HL-60 (cell line): ENCODE measurements around the gene TMEM222.

Experiments used
- CTCF ChIP-seq: IDR thresholded peaks from one replicate; pipeline ENCODE4 v1.5.1; 2011; ENCODE audit warnings: low read length, control low read depth, inconsistent platforms; ENCODE audit not compliant: insufficient read depth
- POLR2AphosphoS5 ChIP-seq: IDR thresholded peaks from 2 replicates; pipeline ENCODE4 v1.6.1; 2012; ENCODE audit warnings: low read depth
- REST ChIP-seq: IDR thresholded peaks from 2 replicates; pipeline ENCODE4 v1.6.1; 2012; ENCODE audit warnings: low read depth; ENCODE audit not compliant: insufficient replicate concordance

GRCh38 chr1:27275696-27276095, 46.3 kb upstream of the TMEM222 start:
- TF ChIP-seq CTCF (no peak), POLR2AphosphoS5 (no peak), REST (no peak)
